GM04504 (cell line): Measurements from ENCODE around the gene DAPK3.
"Not testable (repeated sequence)": the region's sequence is repeated elsewhere in the genome, so short reads cannot be mapped to it uniquely, and the experiment has no call there.

Experiments used
- DNase-seq: peaks from one replicate; pipeline ENCODE4 v3.0.0-alpha.2; 2012; ENCODE audit warnings: low read depth

The DAPK3 gene

GRCh38 chr19:3978145-3978544, 7.2 kb upstream of the DAPK3 start:
- DNase-seq = no peak

- DNase-seq = no peak
Observed at GRCh38 chr19:3977242-3978143, 6.6 kb upstream of the DAPK3 start.

GRCh38 chr19:3976495-3977241, 5.8 kb upstream of the DAPK3 start:
- DNase-seq = no peak

GRCh38 chr19:3975637-3976087, 4.8 kb upstream of the DAPK3 start:
- DNase-seq = no peak

GRCh38 chr19:3975144-3975543, 4.2 kb upstream of the DAPK3 start:
- DNase-seq = no peak

- no peak for DNase-seq
Observed at GRCh38 chr19:3970313-3970807, 539 bp downstream of the DAPK3 start.

- DNase-seq = peak; percentile 84
Observed at GRCh38 chr19:3969435-3970312, 1.2 kb downstream of the DAPK3 start.

- peak; percentile 99 for DNase-seq
Observed at GRCh38 chr19:3968556-3969434, 2.1 kb downstream of the DAPK3 start.

- DNase-seq = not testable (repeated sequence)
Observed at GRCh38 chr19:3967983-3968382, 2.9 kb downstream of the DAPK3 start.

- DNase-seq = no peak
Observed at GRCh38 chr19:3966051-3967017, 4.6 kb downstream of the DAPK3 start.

- DNase-seq = no peak
Observed at GRCh38 chr19:3964256-3965194, 6.4 kb downstream of the DAPK3 start.

- DNase-seq = no peak
Observed at GRCh38 chr19:3963458-3964255, 7.2 kb downstream of the DAPK3 start.

GRCh38 chr19:3961007-3961406, 9.9 kb downstream of the DAPK3 start:
- DNase-seq = no peak

- DNase-seq = no peak
Observed at GRCh38 chr19:3959766-3960131, 11.2 kb downstream of the DAPK3 start.

GRCh38 chr19:3958836-3959765, 11.8 kb downstream of the DAPK3 start:
- no peak for DNase-seq

- DNase-seq = no peak
Observed at GRCh38 chr19:3955688-3956087, 15.2 kb downstream of the DAPK3 start.

- DNase-seq = not testable (repeated sequence)
Observed at GRCh38 chr19:3955276-3955675, 15.6 kb downstream of the DAPK3 start.
